Measurements from ENCODE around the gene CFAP20DC. TPM values are rescaled to one million over a fixed set of nuclear protein-coding genes. Genes with fewer than 3 reads are reported as not detected.
"Not testable (repeated sequence)": the region's sequence is repeated elsewhere in the genome, so short reads cannot be mapped to it uniquely, and the experiment has no call there.

The CFAP20DC gene
- total RNA-seq, 1 donor from 2014 or later = 1.9 TPM

- DNase-seq (ENCODE audit: low spot score) = not testable (repeated sequence)
Measured at GRCh38 chr3:58696813-58697212, 353.0 kb downstream of the CFAP20DC start.

DNA sequence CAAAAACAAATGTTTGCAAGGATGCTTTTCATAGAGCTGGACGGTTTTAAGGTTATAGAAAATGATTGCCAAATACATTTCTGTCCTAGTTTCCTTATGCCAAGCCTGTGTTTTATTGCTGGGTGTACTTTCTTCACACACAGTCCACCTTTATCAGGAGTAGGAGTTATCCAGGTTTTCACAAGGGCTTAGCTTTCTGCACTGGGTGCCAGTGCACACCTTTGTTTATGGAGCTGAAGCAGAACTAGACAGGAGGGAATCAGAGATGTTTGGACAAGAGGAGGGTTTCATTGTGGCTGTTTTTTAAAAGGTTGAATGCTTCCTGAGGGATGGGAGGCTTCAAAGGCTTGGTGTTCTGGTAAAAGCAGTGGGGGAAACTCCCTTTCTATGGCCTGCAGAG, 353.7 kb downstream of the CFAP20DC start:
- no peak for DNase-seq (ENCODE audit: low spot score)

GRCh38 chr3:58695284-58695683, 354.5 kb downstream of the CFAP20DC start:
- not testable (repeated sequence) for DNase-seq (ENCODE audit: low spot score)

GRCh38 chr3:58693940-58694850, 355.6 kb downstream of the CFAP20DC start:
- no peak for DNase-seq (ENCODE audit: low spot score)

DNA sequence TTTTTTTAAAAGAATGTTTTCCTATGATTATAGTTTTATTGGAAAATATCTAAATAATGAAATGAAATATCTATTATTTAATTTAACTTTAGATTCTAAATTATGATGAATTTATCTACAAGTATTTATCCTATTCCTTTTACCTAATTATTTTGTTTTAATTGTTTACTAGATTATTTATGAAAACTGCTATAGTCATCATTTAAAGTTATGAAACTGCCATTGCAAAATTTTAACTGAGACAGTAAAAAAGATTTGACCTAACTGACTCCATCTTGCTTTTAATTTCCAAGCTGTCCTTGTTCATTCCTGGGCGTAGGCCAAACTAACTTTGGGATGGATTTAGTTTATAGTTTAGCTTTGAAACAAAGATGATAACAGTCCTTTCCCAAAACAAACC, 357.3 kb downstream of the CFAP20DC start:
- no peak for DNase-seq (ENCODE audit: low spot score)

Data from mucosa of gallbladder (tissue), 1 donor.